Measurements from ENCODE around the gene COLQ. TPM values are rescaled to one million over a fixed set of nuclear protein-coding genes. Genes with fewer than 3 reads are reported as not detected.

Gene COLQ
- total RNA-seq, 2 experiments from 2014 or later, result 0.48 to 0.74 TPM

- H3K27ac Mint-ChIP-seq, result no peak overlapping the region
- no peaks in the 10 kb centered on the region for H3K27me3 Mint-ChIP-seq
- no peaks in the 10 kb centered on the region for H3K9me3 Mint-ChIP-seq
- H3K36me3 Mint-ChIP-seq, result no peaks in the 10 kb centered on the region
- H3K4me1 Mint-ChIP-seq, result peaks cover 2% of the 10 kb centered on the region
- H3K4me3 Mint-ChIP-seq, result no peak overlapping the region
- DNase-seq, result no peak
Measured at GRCh38 chr3:15506571-15506970, 14.9 kb downstream of the COLQ start.

DNA sequence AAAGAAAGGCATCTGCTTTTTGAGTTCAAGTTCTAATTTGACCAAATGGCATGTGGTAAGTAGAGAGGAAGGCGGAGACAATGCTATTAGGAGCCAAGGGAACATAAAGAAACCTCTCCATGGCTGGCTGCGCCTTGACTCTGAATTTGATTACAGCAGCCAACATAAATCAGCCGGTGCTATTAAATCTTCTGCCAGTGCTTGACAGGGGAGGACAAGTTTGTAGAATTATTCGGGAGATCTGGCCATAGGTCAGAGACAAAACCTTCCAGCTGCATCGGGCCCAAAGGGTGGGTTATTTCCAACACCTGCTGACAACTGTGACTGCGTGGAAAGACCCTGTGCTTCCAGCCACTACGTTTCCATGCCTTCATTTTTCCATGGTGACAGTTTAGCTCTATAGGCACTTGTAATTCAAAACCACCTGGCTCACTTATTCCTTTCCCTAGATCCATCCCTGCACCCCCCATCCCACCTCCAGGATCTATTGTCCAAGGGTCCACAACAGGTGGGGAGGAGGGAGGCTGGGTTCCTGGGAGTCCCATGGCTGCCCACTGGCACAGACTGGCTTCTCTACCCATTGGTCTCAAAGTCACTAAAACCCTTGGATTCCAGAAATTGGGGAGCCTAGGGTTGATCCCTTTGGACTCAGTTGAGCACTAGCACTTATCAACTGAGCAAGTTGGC is 15.9 kb downstream of the COLQ start:
- Mint-ChIP-seq H3K27ac (no peak overlapping the region), H3K4me1 (peaks cover 9% of the 10 kb centered on the region), H3K9me3 (no peaks in the 10 kb centered on the region), H3K36me3 (no peaks in the 10 kb centered on the region), H3K27me3 (no peaks in the 10 kb centered on the region), H3K4me3 (no peak overlapping the region)
- no peak for DNase-seq

DNA sequence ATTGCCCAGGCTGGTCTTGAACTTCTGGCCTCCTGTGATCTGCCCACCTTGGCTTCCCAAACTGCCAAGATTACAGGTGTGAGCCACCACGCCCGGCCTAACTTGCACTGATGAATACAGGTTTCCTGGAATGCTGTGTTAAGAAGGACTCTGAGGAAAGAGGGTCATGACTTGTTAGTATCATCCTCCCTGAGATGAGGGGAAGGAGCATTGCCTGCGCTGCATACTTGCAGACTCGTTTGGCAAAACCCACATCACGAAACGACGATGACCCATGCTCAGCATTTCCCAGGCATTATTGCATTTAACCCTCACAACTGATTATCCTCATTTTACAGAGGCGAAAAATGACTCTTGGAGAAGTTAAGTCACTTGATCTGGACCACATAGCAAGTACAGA is 18.9 kb downstream of the COLQ start:
- Mint-ChIP-seq H3K36me3 (no peaks in the 10 kb centered on the region), H3K27ac (no peak overlapping the region), H3K27me3 (no peaks in the 10 kb centered on the region), H3K4me1 (peaks cover 27% of the 10 kb centered on the region), H3K9me3 (no peaks in the 10 kb centered on the region), H3K4me3 (no peak overlapping the region)
- DNase-seq, result no peak

DNA sequence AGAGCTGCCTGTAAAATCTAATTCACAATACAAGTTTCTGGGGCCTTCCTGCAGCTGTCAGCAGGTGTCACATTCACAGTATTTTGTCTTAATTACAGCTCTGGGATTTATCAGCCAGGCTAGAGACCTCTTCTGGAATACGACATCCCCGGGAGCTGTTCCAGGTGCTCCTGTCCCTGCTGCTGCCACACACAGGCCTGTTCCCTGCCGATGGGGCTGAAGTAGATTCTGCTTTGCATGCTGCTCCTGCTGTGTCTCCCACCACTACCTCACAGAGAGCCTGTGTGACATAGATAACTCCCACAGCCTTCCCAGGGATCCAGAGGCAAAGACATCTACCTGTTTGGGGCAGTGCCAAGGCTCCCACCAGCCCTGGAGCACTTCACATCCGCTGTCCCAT is 20.4 kb downstream of the COLQ start:
- H3K27ac Mint-ChIP-seq, result no peak overlapping the region
- H3K27me3 Mint-ChIP-seq, result no peaks in the 10 kb centered on the region
- H3K9me3 Mint-ChIP-seq, result no peaks in the 10 kb centered on the region
- H3K36me3 Mint-ChIP-seq, result no peaks in the 10 kb centered on the region
- H3K4me1 Mint-ChIP-seq, result peaks cover 35% of the 10 kb centered on the region
- DNase-seq, result no peak
- no peak overlapping the region for H3K4me3 Mint-ChIP-seq

GRCh38 chr3:15500107-15500724 is 21.3 kb downstream of the COLQ start:
- no peaks in the 10 kb centered on the region for H3K9me3 Mint-ChIP-seq
- H3K27ac Mint-ChIP-seq, result peak overlapping the region; percentile 53
- no peak overlapping the region for H3K4me3 Mint-ChIP-seq
- H3K4me1 Mint-ChIP-seq, result peaks cover 36% of the 10 kb centered on the region
- H3K27me3 Mint-ChIP-seq, result no peaks in the 10 kb centered on the region
- peak; percentile 10 for DNase-seq
- no peaks in the 10 kb centered on the region for H3K36me3 Mint-ChIP-seq

DNA sequence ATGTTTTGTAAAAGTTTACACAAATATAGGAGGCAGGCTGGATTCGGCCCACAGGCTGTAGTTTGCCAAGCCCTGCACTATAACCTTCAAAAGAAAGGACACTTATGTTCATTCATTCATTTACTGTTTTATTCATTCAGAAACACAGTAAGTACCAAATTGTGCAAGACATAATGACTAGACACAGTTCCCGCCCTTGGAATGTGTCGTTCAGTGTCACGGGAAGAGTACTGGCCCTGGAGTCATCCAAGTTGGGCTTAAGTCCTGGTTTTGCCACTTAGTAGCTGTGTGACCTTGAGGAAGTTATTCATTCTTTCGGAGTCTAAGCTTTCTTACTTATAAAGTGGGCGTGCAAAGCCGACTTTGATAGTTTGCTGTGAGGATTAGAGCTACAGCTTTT is 22.0 kb downstream of the COLQ start:
- peaks cover 38% of the 10 kb centered on the region for H3K4me1 Mint-ChIP-seq
- no peak overlapping the region for H3K4me3 Mint-ChIP-seq
- H3K27ac Mint-ChIP-seq, result peak overlapping the region; percentile 15
- H3K36me3 Mint-ChIP-seq, result no peaks in the 10 kb centered on the region
- DNase-seq, result no peak
- H3K9me3 Mint-ChIP-seq, result no peaks in the 10 kb centered on the region
- H3K27me3 Mint-ChIP-seq, result no peaks in the 10 kb centered on the region

- no peak overlapping the region for H3K27ac Mint-ChIP-seq
- H3K36me3 Mint-ChIP-seq, result no peaks in the 10 kb centered on the region
- H3K9me3 Mint-ChIP-seq, result no peaks in the 10 kb centered on the region
- no peak for DNase-seq
- H3K4me1 Mint-ChIP-seq, result peaks cover 36% of the 10 kb centered on the region
- H3K27me3 Mint-ChIP-seq, result no peaks in the 10 kb centered on the region
- H3K4me3 Mint-ChIP-seq, result no peak overlapping the region
Measured at GRCh38 chr3:15498431-15499214, 22.9 kb downstream of the COLQ start.

DNA sequence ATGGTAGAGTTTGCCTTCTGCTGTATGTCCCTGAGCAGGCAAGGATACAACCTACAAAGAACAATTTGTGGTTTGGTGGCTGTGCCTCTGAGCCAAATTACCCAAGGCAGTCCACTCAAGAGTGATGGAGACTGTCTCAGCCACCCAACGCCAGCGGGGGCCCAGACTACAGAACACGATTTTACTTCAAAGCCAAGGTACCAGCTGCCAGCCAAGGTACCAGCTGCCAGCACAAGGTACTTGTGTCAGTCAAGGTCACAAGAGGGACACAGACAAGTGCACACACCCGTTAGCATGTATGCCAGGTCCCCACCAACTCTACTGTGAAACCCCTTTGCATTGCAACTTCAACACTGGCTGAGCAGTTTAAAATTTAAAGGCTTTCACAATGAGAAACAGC is 23.5 kb downstream of the COLQ start:
- H3K4me3 Mint-ChIP-seq, result no peak overlapping the region
- H3K27me3 Mint-ChIP-seq, result no peaks in the 10 kb centered on the region
- peaks cover 36% of the 10 kb centered on the region for H3K4me1 Mint-ChIP-seq
- H3K36me3 Mint-ChIP-seq, result no peaks in the 10 kb centered on the region
- H3K27ac Mint-ChIP-seq, result no peak overlapping the region
- no peaks in the 10 kb centered on the region for H3K9me3 Mint-ChIP-seq
- no peak for DNase-seq

DNA sequence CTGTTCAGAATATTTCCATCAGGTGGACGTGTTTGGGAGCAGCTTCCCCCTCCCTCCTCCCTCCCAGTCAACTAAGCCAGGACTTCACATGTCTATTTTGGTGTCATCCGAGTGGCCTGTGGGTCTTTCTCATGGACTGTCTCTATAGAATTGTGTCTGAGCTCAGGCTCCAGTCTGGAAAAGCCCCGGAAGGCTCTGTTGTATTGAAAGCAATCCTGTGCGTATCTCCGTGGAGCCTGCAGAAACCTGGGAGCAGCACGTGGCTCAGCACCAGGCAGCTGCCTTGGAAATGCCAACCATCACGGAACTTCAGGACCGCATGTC is 25.2 kb downstream of the COLQ start:
- no peak for DNase-seq
- H3K9me3 Mint-ChIP-seq, result no peaks in the 10 kb centered on the region
- H3K36me3 Mint-ChIP-seq, result no peaks in the 10 kb centered on the region
- peaks cover 36% of the 10 kb centered on the region for H3K4me1 Mint-ChIP-seq
- no peak overlapping the region for H3K4me3 Mint-ChIP-seq
- H3K27ac Mint-ChIP-seq, result no peak overlapping the region
- no peaks in the 10 kb centered on the region for H3K27me3 Mint-ChIP-seq

DNA sequence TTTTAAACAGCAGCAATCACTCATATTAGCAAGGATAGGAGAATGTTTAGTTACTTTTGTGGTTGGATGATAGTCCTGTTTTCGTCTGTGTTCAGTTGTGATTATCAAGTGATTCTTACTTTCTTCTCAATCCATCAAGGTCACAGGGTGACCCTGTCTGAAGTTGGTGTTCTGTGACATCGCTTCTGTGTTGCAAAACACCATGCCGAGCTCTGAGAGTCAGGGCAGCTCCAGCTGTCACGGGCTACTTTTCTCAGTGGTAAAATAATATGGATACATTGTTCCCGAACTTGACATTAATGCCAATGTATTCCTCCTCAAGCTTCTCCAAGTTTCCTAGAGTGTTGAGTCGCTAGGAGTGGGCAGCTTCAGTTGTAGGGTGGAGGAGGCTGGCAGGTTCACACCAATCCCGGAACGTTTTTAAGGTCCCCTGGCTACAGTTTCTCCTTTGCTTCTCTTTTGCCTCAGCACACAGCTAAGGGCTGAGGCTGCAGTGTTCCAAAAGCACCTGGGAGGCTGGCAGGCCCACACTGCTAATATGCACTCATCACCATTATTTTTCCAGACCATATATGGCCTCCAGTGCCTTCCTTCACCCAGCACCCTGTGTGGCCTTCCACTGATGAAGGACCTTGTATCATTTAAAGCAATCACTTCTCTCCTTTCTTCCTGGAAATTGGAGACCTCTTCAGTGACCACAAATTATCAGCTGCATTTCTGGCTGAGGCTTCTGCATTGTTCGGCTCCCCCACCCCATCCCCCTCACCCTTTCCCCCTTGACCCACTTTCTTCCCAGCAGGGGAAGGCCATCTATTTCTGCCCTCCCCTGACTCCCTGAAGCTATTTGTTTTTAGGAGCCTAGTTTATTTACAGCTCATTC is 25.8 kb downstream of the COLQ start:
- no peaks in the 10 kb centered on the region for H3K9me3 Mint-ChIP-seq

DNA sequence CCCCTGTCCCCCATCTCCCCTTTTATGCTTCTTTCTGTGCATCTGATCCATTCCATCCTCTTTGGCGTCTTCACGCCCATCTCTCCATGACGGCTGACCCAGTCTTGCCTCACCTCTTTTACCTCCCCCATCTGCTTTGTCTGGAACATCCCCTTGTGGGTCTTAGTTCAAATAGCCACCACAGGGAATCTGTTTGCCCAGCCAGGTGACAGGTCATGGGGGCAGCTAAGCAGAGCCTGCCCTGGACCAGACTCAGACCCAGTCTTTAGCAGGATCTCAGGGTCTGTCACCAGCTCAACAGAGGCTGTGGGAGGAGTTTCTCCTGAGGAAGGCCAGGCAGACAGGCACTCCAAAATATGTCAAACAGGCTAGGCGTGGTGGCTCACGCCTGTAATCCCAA is 28.1 kb downstream of the COLQ start:
- no peak overlapping the region for H3K27ac Mint-ChIP-seq
- DNase-seq, result no peak
- no peaks in the 10 kb centered on the region for H3K36me3 Mint-ChIP-seq
- H3K27me3 Mint-ChIP-seq, result no peaks in the 10 kb centered on the region
- no peaks in the 10 kb centered on the region for H3K9me3 Mint-ChIP-seq
- H3K4me1 Mint-ChIP-seq, result peaks cover 14% of the 10 kb centered on the region
- H3K4me3 Mint-ChIP-seq, result no peak overlapping the region

More for the DNA sequence above, 25.8 kb downstream of the COLQ start:
- peaks cover 30% of the 10 kb centered on the region for H3K4me1 Mint-ChIP-seq
- no peaks in the 10 kb centered on the region for H3K27me3 Mint-ChIP-seq
- no peaks in the 10 kb centered on the region for H3K36me3 Mint-ChIP-seq
- H3K4me3 Mint-ChIP-seq, result no peak overlapping the region
- no peak for DNase-seq
- no peak overlapping the region for H3K27ac Mint-ChIP-seq

- Mint-ChIP-seq H3K27me3 (no peaks in the 10 kb centered on the region), H3K36me3 (no peaks in the 10 kb centered on the region)
Measured at GRCh38 chr3:15492847-15493360, 28.6 kb downstream of the COLQ start.

GRCh38 chr3:15491143-15491542 is 30.4 kb downstream of the COLQ start:
- H3K9me3 Mint-ChIP-seq, result no peaks in the 10 kb centered on the region

More at GRCh38 chr3:15492847-15493360, 28.6 kb downstream of the COLQ start:
- no peaks in the 10 kb centered on the region for H3K9me3 Mint-ChIP-seq
- peaks cover 14% of the 10 kb centered on the region for H3K4me1 Mint-ChIP-seq
- no peak overlapping the region for H3K27ac Mint-ChIP-seq
- no peak overlapping the region for H3K4me3 Mint-ChIP-seq
- no peak for DNase-seq

GRCh38 chr3:15490158-15490557 is 31.3 kb downstream of the COLQ start:
- no peak overlapping the region for H3K27ac Mint-ChIP-seq
- H3K4me3 Mint-ChIP-seq, result no peak overlapping the region
- peaks cover 2% of the 10 kb centered on the region for H3K4me1 Mint-ChIP-seq
- no peaks in the 10 kb centered on the region for H3K9me3 Mint-ChIP-seq
- H3K27me3 Mint-ChIP-seq, result no peaks in the 10 kb centered on the region
- no peak for DNase-seq
- peaks cover 3% of the 10 kb centered on the region for H3K36me3 Mint-ChIP-seq

More at GRCh38 chr3:15491143-15491542, 30.4 kb downstream of the COLQ start:
- H3K27ac Mint-ChIP-seq, result no peak overlapping the region
- no peak for DNase-seq
- peaks cover 3% of the 10 kb centered on the region for H3K36me3 Mint-ChIP-seq
- peaks cover 3% of the 10 kb centered on the region for H3K4me1 Mint-ChIP-seq
- no peak overlapping the region for H3K4me3 Mint-ChIP-seq
- H3K27me3 Mint-ChIP-seq, result no peaks in the 10 kb centered on the region

- H3K4me3 Mint-ChIP-seq, result no peak overlapping the region
- H3K9me3 Mint-ChIP-seq, result no peaks in the 10 kb centered on the region
- no peak overlapping the region for H3K27ac Mint-ChIP-seq
- H3K4me1 Mint-ChIP-seq, result no peaks in the 10 kb centered on the region
- DNase-seq, result no peak
- peaks cover 4% of the 10 kb centered on the region for H3K27me3 Mint-ChIP-seq
- peaks cover 6% of the 10 kb centered on the region for H3K36me3 Mint-ChIP-seq
Measured at GRCh38 chr3:15488002-15488401, 33.5 kb downstream of the COLQ start.
